Measurements from ENCODE around the gene DCANP1.
A peak's percentile ranks its signal among the peaks of the same experiment; 100 is the strongest.

DCANP1 gene

GRCh38 chr5:135491038-135491551 is 43.9 kb upstream of the DCANP1 start:
- no peak for TF ChIP-seq CTCF (IDR thresholded peaks at IDR 0.05; ENCODE audit: borderline replicate concordance, control extremely low read depth, extremely low read depth, insufficient read depth, missing control alignments)
- in situ Hi-C loops (cut with MboI; ENCODE audit: low sequenced_read_pairs, unreplicated experiment) = no loop called here
- no peak for DNase-seq (ENCODE audit: low spot score)

GRCh38 chr5:135490245-135491037 is 43.3 kb upstream of the DCANP1 start:
- peak; percentile 41 for DNase-seq (ENCODE audit: low spot score)
- in situ Hi-C loops (cut with MboI; ENCODE audit: low sequenced_read_pairs, unreplicated experiment) = no loop called here
- TF ChIP-seq CTCF (IDR thresholded peaks at IDR 0.05; ENCODE audit: borderline replicate concordance, control extremely low read depth, extremely low read depth, insufficient read depth, missing control alignments) = no peak

- peak; percentile 47 for DNase-seq (ENCODE audit: low spot score)
- TF ChIP-seq CTCF (IDR thresholded peaks at IDR 0.05; ENCODE audit: borderline replicate concordance, control extremely low read depth, extremely low read depth, insufficient read depth, missing control alignments) = no peak
- in situ Hi-C loops (cut with MboI; ENCODE audit: low sequenced_read_pairs, unreplicated experiment) = no loop called here
Observed at GRCh38 chr5:135489466-135490244, 42.5 kb upstream of the DCANP1 start.

- in situ Hi-C loops (cut with MboI; ENCODE audit: low sequenced_read_pairs, unreplicated experiment) = no loop called here
- no peak for TF ChIP-seq CTCF (IDR thresholded peaks at IDR 0.05; ENCODE audit: borderline replicate concordance, control extremely low read depth, extremely low read depth, insufficient read depth, missing control alignments)
- peak; percentile 39 for DNase-seq (ENCODE audit: low spot score)
Observed at GRCh38 chr5:135488727-135489465, 41.7 kb upstream of the DCANP1 start.

- no peak for TF ChIP-seq CTCF (IDR thresholded peaks at IDR 0.05; ENCODE audit: borderline replicate concordance, control extremely low read depth, extremely low read depth, insufficient read depth, missing control alignments)
- in situ Hi-C loops (cut with MboI; ENCODE audit: low sequenced_read_pairs, unreplicated experiment) = no loop called here
- DNase-seq (ENCODE audit: low spot score) = peak; percentile 14
Observed at GRCh38 chr5:135487839-135488514, 40.8 kb upstream of the DCANP1 start.

GRCh38 chr5:135487037-135487395 is 39.9 kb upstream of the DCANP1 start:
- TF ChIP-seq CTCF (IDR thresholded peaks at IDR 0.05; ENCODE audit: borderline replicate concordance, control extremely low read depth, extremely low read depth, insufficient read depth, missing control alignments) = no peak
- peak; percentile 11 for DNase-seq (ENCODE audit: low spot score)
- in situ Hi-C loops (cut with MboI; ENCODE audit: low sequenced_read_pairs, unreplicated experiment) = no loop called here
